Liver (tissue), 9 donors: Measurements from ENCODE around the gene NCF4. TPM values are rescaled to one million over a fixed set of nuclear protein-coding genes. Genes with fewer than 3 reads are reported as not detected.

Experiments
- DNase-seq: peaks from one replicate; pipeline ENCODE4 v3.0.0-alpha.2; 2017; ENCODE audit warnings: low spot score
- H3K27ac ChIP-seq, 2 donors: one replicate each; pipeline ENCODE4 v1.7.0; 2013; ENCODE audit warnings: inconsistent platforms in 2 of 2, low read length in 2 of 2, control low read depth in 1 of 2, low read depth in 1 of 2, mild to moderate bottlenecking in 1 of 2
- H3K27me3 ChIP-seq, 4 donors: one replicate each; pipeline versions ENCODE4 v1.6.1 to v1.7.0; 2013; ENCODE audit warnings: low read length in 3 of 4, inconsistent platforms in 1 of 4, mild to moderate bottlenecking in 1 of 4, moderate library complexity in 1 of 4; ENCODE audit not compliant: control insufficient read depth in 4 of 4, insufficient read depth in 4 of 4
- H3K36me3 ChIP-seq, 4 donors: one replicate each; pipeline versions ENCODE4 v1.6.1 to v1.7.0; 2013; ENCODE audit warnings: low read length in 3 of 4, mild to moderate bottlenecking in 3 of 4, low read depth in 1 of 4, moderate library complexity in 1 of 4; ENCODE audit not compliant: control insufficient read depth in 4 of 4, insufficient read depth in 3 of 4
- H3K4me1 ChIP-seq, 4 donors: one replicate each; pipeline versions ENCODE4 v1.6.1 to v1.7.0; 2013; ENCODE audit warnings: low read length in 3 of 4, mild to moderate bottlenecking in 3 of 4, moderate library complexity in 1 of 4; ENCODE audit not compliant: control insufficient read depth in 4 of 4, insufficient read depth in 4 of 4
- H3K4me3 ChIP-seq, 3 donors: one replicate each; pipeline versions ENCODE4 v1.6.1 to v1.7.0; 2013; ENCODE audit warnings: low read length in 3 of 3, control low read depth in 1 of 3, low read depth in 1 of 3, mild to moderate bottlenecking in 1 of 3
- H3K9ac ChIP-seq, 2 donors: one replicate each; pipeline ENCODE4 v1.7.0; 2013; ENCODE audit warnings: low read length in 2 of 2, mild to moderate bottlenecking in 2 of 2, moderate library complexity in 2 of 2, control low read depth in 1 of 2, low read depth in 1 of 2
- H3K9me3 ChIP-seq, 4 donors: one replicate each; pipeline versions ENCODE4 v1.6.1 to v1.7.0; 2013; ENCODE audit warnings: low read length in 3 of 4; ENCODE audit not compliant: control insufficient read depth in 4 of 4
- ATF3 ChIP-seq: IDR thresholded peaks from 2 replicates; pipeline ENCODE4 v1.6.1; 2016; ENCODE audit warnings: antibody characterized with exemption
- CTCF ChIP-seq: fragments of 150-350 bp; IDR thresholded peaks from 2 replicates; pipeline ENCODE4 v1.5.1; 2017; ENCODE audit warnings: improper control_type of control experiment, low read depth, low read length; ENCODE audit not compliant: missing input control
- EGR1 ChIP-seq, 2 donors: IDR thresholded peaks; 2 replicates each; pipeline ENCODE4 v1.6.1; 2016 to 2018; ENCODE audit warnings: antibody characterized with exemption in 2 of 2, low read depth in 2 of 2
- FOXA1 ChIP-seq: IDR thresholded peaks from 2 replicates; pipeline ENCODE4 v1.6.1; 2016; ENCODE audit warnings: antibody characterized with exemption
- FOXA2 ChIP-seq: IDR thresholded peaks from 2 replicates; pipeline ENCODE4 v1.6.1; 2016; ENCODE audit warnings: antibody characterized with exemption
- GABPA ChIP-seq, 2 donors: IDR thresholded peaks in 1 of 2; conservative IDR thresholded peaks in 1 of 2; 2 replicates each; pipeline ENCODE4 v1.6.1; 2016; ENCODE audit warnings: antibody characterized with exemption in 2 of 2, mild to moderate bottlenecking in 1 of 2, moderate library complexity in 1 of 2
- HNF4A ChIP-seq, 2 donors: conservative IDR thresholded peaks; 2 replicates each; pipeline ENCODE4 v1.6.1; 2016; ENCODE audit warnings: antibody characterized with exemption in 2 of 2, mild to moderate bottlenecking in 2 of 2
- HNF4G ChIP-seq: IDR thresholded peaks from 2 replicates; pipeline ENCODE4 v1.6.1; 2016; ENCODE audit warnings: antibody characterized with exemption
- JUND ChIP-seq, 2 donors: IDR thresholded peaks; 2 replicates each; pipeline ENCODE4 v1.6.1; 2016; ENCODE audit warnings: antibody characterized with exemption in 2 of 2
- MAX ChIP-seq: IDR thresholded peaks from 2 replicates; pipeline ENCODE4 v1.6.1; 2016; ENCODE audit warnings: antibody characterized with exemption
- NR2F2 ChIP-seq: IDR thresholded peaks from 2 replicates; pipeline ENCODE4 v1.6.1; 2016; ENCODE audit warnings: antibody characterized with exemption
- REST ChIP-seq: IDR thresholded peaks from 2 replicates; pipeline ENCODE4 v1.6.1; 2016; ENCODE audit warnings: antibody characterized with exemption, mild to moderate bottlenecking
- RXRA ChIP-seq, 2 donors: IDR thresholded peaks; 2 replicates each; pipeline ENCODE4 v1.6.1; 2017 to 2018; ENCODE audit warnings: antibody characterized with exemption in 2 of 2, mild to moderate bottlenecking in 1 of 2
- SP1 ChIP-seq: IDR thresholded peaks from 2 replicates; pipeline ENCODE4 v1.6.1; 2018; ENCODE audit warnings: antibody characterized with exemption, mild to moderate bottlenecking
- TAF1 ChIP-seq: conservative IDR thresholded peaks from 2 replicates; pipeline ENCODE4 v1.6.1; 2016; ENCODE audit warnings: antibody characterized with exemption, mild to moderate bottlenecking
- YY1 ChIP-seq: IDR thresholded peaks from 2 replicates; pipeline ENCODE4 v1.6.1; 2016; ENCODE audit warnings: antibody characterized with exemption, mild to moderate bottlenecking
- ZBTB33 ChIP-seq: IDR thresholded peaks from 2 replicates; pipeline ENCODE4 v1.6.1; 2016; ENCODE audit warnings: antibody characterized with exemption
- WGBS: extraction: QIAGEN DNeasy Blood & Tissue Kit; methylation state at CpG from one replicate; pipeline ENCODE4 v1.1.7; 2013; 5-methylcytosine and 5-hydroxymethylcytosine counted together
- polyA plus RNA-seq, 2 donors: library from polyadenylated mRNA; stranded (reverse) in 1 of 2; unstranded in 1 of 2; fragments of 200-250 nt in 1 of 2; fragments of >200 nt in 1 of 2; fragmentation: Nextera tagmentation in 1 of 2; extraction: Ambion mirVana in 1 of 2; gene quantifications; one replicate each; pipeline versions ENCODE4 v1.2.1 to v1.2.3, GENCODE V29; 2013 to 2015
- total RNA-seq, 2 donors: library from RNA; depleted of rRNA; stranded (reverse); fragments of >200 nt; gene quantifications; one replicate each; pipeline ENCODE4 v1.2.3, GENCODE V29; 2014
- donor health status: healthy.
- donor health status: healthy.
- donor health status: healthy.
- donor health status: healthy.
- donor health status: healthy.

NCF4 gene
- total and polyA plus RNA-seq, 4 donors = 3.9 to 14.3 (median 5.4) TPM

GRCh38 chr22:36892292-36892691, 31.5 kb downstream of the NCF4 start (continued):
- TF ChIP-seq CTCF = no peak
- no peak for TF ChIP-seq HNF4G
- no peak for TF ChIP-seq ATF3
- no peak for TF ChIP-seq TAF1
- TF ChIP-seq RXRA (IDR thresholded peaks at IDR 0.05) = no peak
- TF ChIP-seq FOXA1 = no peak
- TF ChIP-seq GABPA (IDR thresholded peaks at IDR 0.05 in 1 of 2, conservative IDR thresholded peaks at IDR 0.05 in 1 of 2) = no peak

GRCh38 chr22:36893262-36893661, 32.5 kb downstream of the NCF4 start:
- DNase-seq = no peak
- H3K27ac ChIP-seq = no peak overlapping the region
- TF ChIP-seq HNF4G = no peak
- TF ChIP-seq FOXA2 = no peak
- TF ChIP-seq TAF1 = no peak
- TF ChIP-seq ZBTB33 = no peak
- no peak for TF ChIP-seq JUND (IDR thresholded peaks at IDR 0.05)
- TF ChIP-seq HNF4A (conservative IDR thresholded peaks at IDR 0.05) = no peak
- TF ChIP-seq RXRA (IDR thresholded peaks at IDR 0.05) = no peak
- TF ChIP-seq NR2F2 = no peak
- TF ChIP-seq GABPA (IDR thresholded peaks at IDR 0.05 in 1 of 2, conservative IDR thresholded peaks at IDR 0.05 in 1 of 2) = no peak
- no peak for TF ChIP-seq SP1
- TF ChIP-seq MAX = no peak
- TF ChIP-seq CTCF = no peak
- no peak for TF ChIP-seq EGR1 (IDR thresholded peaks at IDR 0.05; ENCODE audit: low read depth in 2 of 2)
- no peak for TF ChIP-seq REST
- no peak for TF ChIP-seq YY1
- TF ChIP-seq ATF3 = no peak
- no peak for TF ChIP-seq FOXA1
- WGBS = 75% methylated on average over 3 of the region's 3 CpGs
- H3K27me3 ChIP-seq = no peaks in the 10 kb centered on the region
- H3K9ac ChIP-seq = no peak overlapping the region
- no peaks in the 10 kb centered on the region for H3K4me1 ChIP-seq
- peaks cover 0 to 4% (median under 1%) of the 10 kb centered on the region in 4 donors for H3K9me3 ChIP-seq
- no peak overlapping the region for H3K4me3 ChIP-seq
- H3K36me3 ChIP-seq = no peaks in the 10 kb centered on the region
